Right renal pelvis (tissue), 4 donors: Measurements from ENCODE around the gene CFAP99. TPM values are rescaled to one million over a fixed set of nuclear protein-coding genes. Genes with fewer than 3 reads are reported as not detected.

Experiments used
- DNase-seq, 4 donors: peaks; one replicate each; pipeline ENCODE4 v3.0.0-alpha.2; 2013; ENCODE audit warnings: low read depth in 4 of 4, low spot score in 3 of 4, missing footprints in 1 of 4
- polyA plus RNA-seq, 4 donors: library from polyadenylated mRNA; unstranded; fragments of 120-200 nt; gene quantifications; one replicate each; pipeline ENCODE4 v1.2.1, GENCODE V29; 2013; ENCODE audit not compliant: insufficient read length in 4 of 4

Gene CFAP99
- polyA plus RNA-seq, 4 donors = 0.50 to 0.76 (median 0.63) TPM

- DNase-seq = no peak
Observed at GRCh38 chr4:2409381-2409783, 9.4 kb upstream of the CFAP99 start.

- DNase-seq = no peak
Observed at GRCh38 chr4:2411786-2412510, 6.8 kb upstream of the CFAP99 start.

- no peak for DNase-seq
Observed at GRCh38 chr4:2412534-2412884, 6.2 kb upstream of the CFAP99 start.

GRCh38 chr4:2412885-2413716 lies 5.7 kb upstream of the CFAP99 start:
- no peak for DNase-seq

- DNase-seq = no peak
Observed at GRCh38 chr4:2413821-2414610, 4.7 kb upstream of the CFAP99 start.

GRCh38 chr4:2415213-2415612 lies 3.5 kb upstream of the CFAP99 start:
- DNase-seq = no peak

GRCh38 chr4:2415881-2416563 lies 2.7 kb upstream of the CFAP99 start:
- no peak for DNase-seq

- DNase-seq = no peak
Observed at GRCh38 chr4:2416564-2417225, 2.1 kb upstream of the CFAP99 start.

- no peak for DNase-seq
Observed at GRCh38 chr4:2417226-2417764, 1.5 kb upstream of the CFAP99 start.

- DNase-seq = no peak
Observed at GRCh38 chr4:2417765-2418649, 748 bp upstream of the CFAP99 start, which contains the start of gene ZFYVE28. Gene ZFYVE28 (minus strand): TSS chr4:2418645. CDS start chr4:2418323, 322 bp downstream.

GRCh38 chr4:2419814-2420213 lies 1.1 kb downstream of the CFAP99 start:
- no peak for DNase-seq

GRCh38 chr4:2421928-2422327 lies 3.2 kb downstream of the CFAP99 start:
- no peak for DNase-seq

GRCh38 chr4:2423066-2423465 lies 4.3 kb downstream of the CFAP99 start:
- no peak for DNase-seq

- DNase-seq = no peak
Observed at GRCh38 chr4:2423695-2424094, 4.9 kb downstream of the CFAP99 start.

- no peak for DNase-seq
Observed at GRCh38 chr4:2424581-2424980, 5.8 kb downstream of the CFAP99 start.

GRCh38 chr4:2425386-2426068 lies 6.8 kb downstream of the CFAP99 start:
- DNase-seq = no peak

GRCh38 chr4:2426069-2426397 lies 7.3 kb downstream of the CFAP99 start:
- DNase-seq = no peak

GRCh38 chr4:2426711-2427275 lies 8.0 kb downstream of the CFAP99 start:
- DNase-seq = no peak
